HepG2 (cell line): ENCODE data around the gene ARG1. TPM values are rescaled to one million over a fixed set of nuclear protein-coding genes. Genes with fewer than 3 reads are reported as not detected.

Experiments used
- ERF ChIP-seq: IDR thresholded peaks from 2 replicates; pipeline ENCODE4 v1.6.1; 2018; ENCODE audit warnings: missing biosample characterization, missing genetic modification reagents
- ETV6 ChIP-seq: sonication (generic); formaldehyde crosslinking; conservative IDR thresholded peaks from 2 replicates; pipeline ENCODE4 v1.4.0; 2020; ENCODE audit warnings: missing genetic modification reagents
- HNF4G ChIP-seq, 2 experiments: sonication (generic) in 1 of 2; formaldehyde crosslinking in 1 of 2; IDR thresholded peaks; 2 replicates each; pipeline versions ENCODE4 v1.4.0 to v1.6.1; 2011 to 2020; ENCODE audit warnings: borderline replicate concordance in 2 of 2, low read depth in 2 of 2, mild to moderate bottlenecking in 2 of 2, low read length in 1 of 2, missing genetic modification reagents in 1 of 2, moderate library complexity in 1 of 2
- MYNN ChIP-seq: sonication (generic); formaldehyde crosslinking; IDR thresholded peaks from 2 replicates; pipeline ENCODE4 v1.4.0; 2020; ENCODE audit warnings: mild to moderate bottlenecking, low read depth, missing genetic modification reagents
- NBN ChIP-seq: fragments of 450-650 bp; conservative IDR thresholded peaks from 2 replicates; pipeline ENCODE4 v1.6.1; 2017
- SKI ChIP-seq: fragments of 450-650 bp; IDR thresholded peaks from one replicate; pipeline ENCODE4 v1.6.1; 2018; ENCODE audit warnings: mild to moderate bottlenecking; ENCODE audit not compliant: partially characterized antibody
- SP140L ChIP-seq: sonication (generic); formaldehyde crosslinking; IDR thresholded peaks from 2 replicates; pipeline ENCODE4 v1.4.0; 2020; ENCODE audit warnings: missing genetic modification reagents, borderline replicate concordance
- YEATS4 ChIP-seq: sonication (generic); formaldehyde crosslinking; IDR thresholded peaks from 2 replicates; pipeline ENCODE4 v1.4.0; 2020; ENCODE audit warnings: missing genetic modification reagents, borderline replicate concordance
- ZNF207 ChIP-seq: fragments of 450-650 bp; IDR thresholded peaks from 2 replicates; pipeline ENCODE4 v1.6.1; 2016; ENCODE audit warnings: antibody characterized with exemption, borderline replicate concordance
- ZNF441 ChIP-seq: sonication (generic); formaldehyde crosslinking; IDR thresholded peaks from 2 replicates; pipeline ENCODE4 v1.7.0; 2021; ENCODE audit warnings: missing genetic modification reagents, borderline replicate concordance
- ZNF567 ChIP-seq: sonication (generic); formaldehyde crosslinking; IDR thresholded peaks from 2 replicates; pipeline ENCODE4 v1.8.1; 2023; ENCODE audit warnings: mild to moderate bottlenecking, missing genetic modification reagents, borderline replicate concordance
- ZNF703 ChIP-seq: sonication (generic); formaldehyde crosslinking; IDR thresholded peaks from 2 replicates; pipeline ENCODE4 v1.5.1; 2020; ENCODE audit warnings: missing genetic modification reagents, mild to moderate bottlenecking, moderate library complexity, borderline replicate concordance
- ZNF772 ChIP-seq: sonication (generic); formaldehyde crosslinking; IDR thresholded peaks from 2 replicates; pipeline ENCODE4 v1.5.0; 2020; ENCODE audit warnings: mild to moderate bottlenecking, missing genetic modification reagents
- ZNF792 ChIP-seq: IDR thresholded peaks from 2 replicates; pipeline ENCODE4 v1.6.1; 2016
- polyA plus RNA-seq, 8 experiments: library from polyadenylated mRNA; depleted of rRNA in 3 of 8; stranded (reverse) in 7 of 8; unstranded in 1 of 8; fragments of >200 nt; fragmentation: Illumina TruSeq in 4 of 8; extraction: Trizol in 4 of 8; gene quantifications; 2 replicates each; pipeline versions ENCODE4 v1.2.1 to v1.2.3, GENCODE V29; 2011 to 2016; ENCODE audit warnings: low read depth in 4 of 8, missing spikeins in 1 of 8, mixed read lengths in 1 of 8; ENCODE audit not compliant: insufficient read depth in 1 of 8
- total RNA-seq, 5 experiments: library from RNA; depleted of rRNA; stranded (reverse); fragments of >200 nt; fragmentation: Illumina TruSeq; extraction: Trizol; gene quantifications; 2 replicates each; pipeline ENCODE4 v1.2.3, GENCODE V29; 2016; ENCODE audit warnings: low read depth in 1 of 5
- TF ChIP-seq, protein P1 (sequence below), 2 experiments: sonication (generic) in 1 of 2; formaldehyde crosslinking in 1 of 2; IDR thresholded peaks; 2 replicates each; pipeline versions ENCODE4 v1.4.0 to v1.6.1; 2016 to 2020; ENCODE audit warnings: borderline replicate concordance in 1 of 2, low read depth in 1 of 2, mild to moderate bottlenecking in 1 of 2, missing genetic modification reagents in 1 of 2
- TF ChIP-seq, protein P2 (sequence below): conservative IDR thresholded peaks from 2 replicates; pipeline ENCODE4 v1.6.1; 2018; ENCODE audit warnings: missing genetic modification reagents
- TF ChIP-seq, protein P3 (sequence below): fragments of 450-650 bp; IDR thresholded peaks from 2 replicates; pipeline ENCODE4 v1.6.1; 2017; ENCODE audit warnings: mild to moderate bottlenecking
- TF ChIP-seq, protein P4 (sequence below): fragments of 450-650 bp; IDR thresholded peaks from 2 replicates; pipeline ENCODE4 v1.6.1; 2016
- TF ChIP-seq, protein P5 (sequence below): sonication (generic); IDR thresholded peaks from 2 replicates; pipeline ENCODE4 v1.6.1; 2016; ENCODE audit warnings: low read depth, borderline replicate concordance

Gene ARG1
- total and polyA plus RNA-seq, 2 of the 13 experiments (the other 11 are each of a cell fraction or from before 2014, with no cell fraction given), result 2.2 to 11.2 TPM

DNA sequence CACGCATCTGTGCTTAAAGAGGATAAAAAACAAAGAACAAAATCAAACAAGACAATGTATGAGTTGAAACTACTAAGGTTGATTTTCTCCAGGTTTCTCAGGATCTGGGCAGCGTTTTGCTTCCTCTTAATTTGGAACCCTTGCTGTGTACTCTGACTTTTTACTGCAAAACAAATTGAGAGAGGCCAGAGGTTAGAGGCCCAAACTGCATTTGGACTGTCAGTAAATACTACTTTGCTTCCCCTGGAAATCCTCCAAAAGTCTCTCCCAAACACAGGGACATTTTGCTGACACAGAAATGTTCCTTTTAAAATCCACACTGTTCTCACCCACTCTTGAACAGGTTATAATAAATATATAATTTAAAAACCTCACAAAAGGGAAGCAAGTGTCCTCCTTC, 1.1 kb downstream of the ARG1 start (continued):
- TF ChIP-seq, protein P1, sequence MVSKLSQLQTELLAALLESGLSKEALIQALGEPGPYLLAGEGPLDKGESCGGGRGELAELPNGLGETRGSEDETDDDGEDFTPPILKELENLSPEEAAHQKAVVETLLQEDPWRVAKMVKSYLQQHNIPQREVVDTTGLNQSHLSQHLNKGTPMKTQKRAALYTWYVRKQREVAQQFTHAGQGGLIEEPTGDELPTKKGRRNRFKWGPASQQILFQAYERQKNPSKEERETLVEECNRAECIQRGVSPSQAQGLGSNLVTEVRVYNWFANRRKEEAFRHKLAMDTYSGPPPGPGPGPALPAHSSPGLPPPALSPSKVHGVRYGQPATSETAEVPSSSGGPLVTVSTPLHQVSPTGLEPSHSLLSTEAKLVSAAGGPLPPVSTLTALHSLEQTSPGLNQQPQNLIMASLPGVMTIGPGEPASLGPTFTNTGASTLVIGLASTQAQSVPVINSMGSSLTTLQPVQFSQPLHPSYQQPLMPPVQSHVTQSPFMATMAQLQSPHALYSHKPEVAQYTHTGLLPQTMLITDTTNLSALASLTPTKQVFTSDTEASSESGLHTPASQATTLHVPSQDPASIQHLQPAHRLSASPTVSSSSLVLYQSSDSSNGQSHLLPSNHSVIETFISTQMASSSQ (IDR thresholded peaks at IDR 0.05; ENCODE audit: low read depth), result peak; percentile 55; the same call in 1 of the 2 replicates
- TF ChIP-seq, protein P1 (CRISPR knock-in tag; IDR thresholded peaks at IDR 0.05; ENCODE audit: borderline replicate concordance), result no peak
- TF ChIP-seq ERF (0 out of 2 replicates have a peak, but pooled peaks have one; percentile 57), ZNF441 (CRISPR knock-in tag) (no peak), ZNF772 (CRISPR knock-in tag) (no peak), ZNF567 (CRISPR knock-in tag) (no peak; the same call in 1 of the 2 replicates), ZNF703 (CRISPR knock-in tag) (no peak), ZNF792 (peak; percentile 62; the same call in 1 of the 2 replicates), ETV6 (no peak), NBN (no peak), SKI (no peak), SP140L (CRISPR knock-in tag) (peak; percentile 43; the same call in 1 of the 2 replicates), MYNN (CRISPR knock-in tag) (no peak), YEATS4 (CRISPR knock-in tag) (peak; percentile 26; the same call in 1 of the 2 replicates), HNF4G (IDR thresholded peaks at IDR 0.05; ENCODE audit: borderline replicate concordance, low read depth, low read length) (peak; percentile 91), HNF4G (CRISPR knock-in tag; IDR thresholded peaks at IDR 0.05; ENCODE audit: borderline replicate concordance, low read depth) (peak; percentile 72; the same call in 1 of the 2 replicates), ZNF207 (no peak)
- TF ChIP-seq, protein P2, sequence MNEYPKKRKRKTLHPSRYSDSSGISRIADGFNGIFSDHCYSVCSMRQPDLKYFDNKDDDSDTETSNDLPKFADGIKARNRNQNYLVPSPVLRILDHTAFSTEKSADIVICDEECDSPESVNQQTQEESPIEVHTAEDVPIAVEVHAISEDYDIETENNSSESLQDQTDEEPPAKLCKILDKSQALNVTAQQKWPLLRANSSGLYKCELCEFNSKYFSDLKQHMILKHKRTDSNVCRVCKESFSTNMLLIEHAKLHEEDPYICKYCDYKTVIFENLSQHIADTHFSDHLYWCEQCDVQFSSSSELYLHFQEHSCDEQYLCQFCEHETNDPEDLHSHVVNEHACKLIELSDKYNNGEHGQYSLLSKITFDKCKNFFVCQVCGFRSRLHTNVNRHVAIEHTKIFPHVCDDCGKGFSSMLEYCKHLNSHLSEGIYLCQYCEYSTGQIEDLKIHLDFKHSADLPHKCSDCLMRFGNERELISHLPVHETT (CRISPR knock-in tag), result no peak
- TF ChIP-seq, protein P3, sequence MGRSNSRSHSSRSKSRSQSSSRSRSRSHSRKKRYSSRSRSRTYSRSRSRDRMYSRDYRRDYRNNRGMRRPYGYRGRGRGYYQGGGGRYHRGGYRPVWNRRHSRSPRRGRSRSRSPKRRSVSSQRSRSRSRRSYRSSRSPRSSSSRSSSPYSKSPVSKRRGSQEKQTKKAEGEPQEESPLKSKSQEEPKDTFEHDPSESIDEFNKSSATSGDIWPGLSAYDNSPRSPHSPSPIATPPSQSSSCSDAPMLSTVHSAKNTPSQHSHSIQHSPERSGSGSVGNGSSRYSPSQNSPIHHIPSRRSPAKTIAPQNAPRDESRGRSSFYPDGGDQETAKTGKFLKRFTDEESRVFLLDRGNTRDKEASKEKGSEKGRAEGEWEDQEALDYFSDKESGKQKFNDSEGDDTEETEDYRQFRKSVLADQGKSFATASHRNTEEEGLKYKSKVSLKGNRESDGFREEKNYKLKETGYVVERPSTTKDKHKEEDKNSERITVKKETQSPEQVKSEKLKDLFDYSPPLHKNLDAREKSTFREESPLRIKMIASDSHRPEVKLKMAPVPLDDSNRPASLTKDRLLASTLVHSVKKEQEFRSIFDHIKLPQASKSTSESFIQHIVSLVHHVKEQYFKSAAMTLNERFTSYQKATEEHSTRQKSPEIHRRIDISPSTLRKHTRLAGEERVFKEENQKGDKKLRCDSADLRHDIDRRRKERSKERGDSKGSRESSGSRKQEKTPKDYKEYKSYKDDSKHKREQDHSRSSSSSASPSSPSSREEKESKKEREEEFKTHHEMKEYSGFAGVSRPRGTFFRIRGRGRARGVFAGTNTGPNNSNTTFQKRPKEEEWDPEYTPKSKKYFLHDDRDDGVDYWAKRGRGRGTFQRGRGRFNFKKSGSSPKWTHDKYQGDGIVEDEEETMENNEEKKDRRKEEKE, result no peak
- TF ChIP-seq, protein P4, sequence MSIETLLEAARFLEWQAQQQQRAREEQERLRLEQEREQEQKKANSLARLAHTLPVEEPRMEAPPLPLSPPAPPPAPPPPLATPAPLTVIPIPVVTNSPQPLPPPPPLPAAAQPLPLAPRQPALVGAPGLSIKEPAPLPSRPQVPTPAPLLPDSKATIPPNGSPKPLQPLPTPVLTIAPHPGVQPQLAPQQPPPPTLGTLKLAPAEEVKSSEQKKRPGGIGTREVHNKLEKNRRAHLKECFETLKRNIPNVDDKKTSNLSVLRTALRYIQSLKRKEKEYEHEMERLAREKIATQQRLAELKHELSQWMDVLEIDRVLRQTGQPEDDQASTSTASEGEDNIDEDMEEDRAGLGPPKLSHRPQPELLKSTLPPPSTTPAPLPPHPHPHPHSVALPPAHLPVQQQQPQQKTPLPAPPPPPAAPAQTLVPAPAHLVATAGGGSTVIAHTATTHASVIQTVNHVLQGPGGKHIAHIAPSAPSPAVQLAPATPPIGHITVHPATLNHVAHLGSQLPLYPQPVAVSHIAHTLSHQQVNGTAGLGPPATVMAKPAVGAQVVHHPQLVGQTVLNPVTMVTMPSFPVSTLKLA, result no peak
- TF ChIP-seq, protein P5, sequence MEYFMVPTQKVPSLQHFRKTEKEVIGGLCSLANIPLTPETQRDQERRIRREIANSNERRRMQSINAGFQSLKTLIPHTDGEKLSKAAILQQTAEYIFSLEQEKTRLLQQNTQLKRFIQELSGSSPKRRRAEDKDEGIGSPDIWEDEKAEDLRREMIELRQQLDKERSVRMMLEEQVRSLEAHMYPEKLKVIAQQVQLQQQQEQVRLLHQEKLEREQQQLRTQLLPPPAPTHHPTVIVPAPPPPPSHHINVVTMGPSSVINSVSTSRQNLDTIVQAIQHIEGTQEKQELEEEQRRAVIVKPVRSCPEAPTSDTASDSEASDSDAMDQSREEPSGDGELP, result 0 out of 2 replicates have a peak, but pooled peaks have one; percentile 32
